Central memory CD8-positive, alpha-beta T cell (primary cell): ENCODE results near the gene HADHB.
"Not testable (repeated sequence)": the region's sequence is repeated elsewhere in the genome, so short reads cannot be mapped to it uniquely, and the experiment has no call there.

Experiments
- ATAC-seq: fragments of 150-1000 bp; cut with Tn5 transposase; replicated peaks from 2 replicates; pipeline ENCODE4 v1.10.0; 2022; ENCODE audit warnings: mild to moderate bottlenecking, moderate FRiP score, moderate number of reproducible peaks; ENCODE audit not compliant: poor library complexity, severe bottlenecking; ENCODE audit errors: extremely low read depth
- DNase-seq, 2 donors: peaks; one replicate each; pipeline ENCODE4 v3.0.0; 2021; ENCODE audit warnings: low spot score in 2 of 2
- H3K27ac Mint-ChIP-seq: one replicate; pipeline ENCODE4 v1.8.0; 2022; ENCODE audit warnings: low read depth, mild to moderate bottlenecking, moderate library complexity, mixed read lengths
- H3K27me3 Mint-ChIP-seq: one replicate; pipeline ENCODE4 v1.8.0; 2022; ENCODE audit warnings: mixed read lengths
- H3K36me3 Mint-ChIP-seq: one replicate; pipeline ENCODE4 v1.8.0; 2022; ENCODE audit warnings: mild to moderate bottlenecking, moderate library complexity, mixed read lengths; ENCODE audit not compliant: insufficient read depth
- H3K4me1 Mint-ChIP-seq: one replicate; pipeline ENCODE4 v1.8.0; 2022; ENCODE audit warnings: mixed read lengths
- H3K4me3 Mint-ChIP-seq: one replicate; pipeline ENCODE4 v1.8.0; 2022; ENCODE audit warnings: mild to moderate bottlenecking, moderate library complexity, mixed read lengths
- H3K9me3 Mint-ChIP-seq: one replicate; pipeline ENCODE4 v1.8.0; 2022; ENCODE audit warnings: mixed read lengths

The HADHB gene

GRCh38 chr2:26309921-26310320 lies 65.2 kb downstream of the HADHB start:
- ATAC-seq (no peak), DNase-seq (no peak)
- Mint-ChIP-seq H3K4me1 (no peaks in the 10 kb centered on the region), H3K27ac (no peak overlapping the region), H3K9me3 (no peaks in the 10 kb centered on the region), H3K4me3 (no peak overlapping the region), H3K27me3 (no peaks in the 10 kb centered on the region), H3K36me3 (no peaks in the 10 kb centered on the region)

- Mint-ChIP-seq H3K4me3 (no peak overlapping the region), H3K36me3 (no peaks in the 10 kb centered on the region), H3K27ac (no peak overlapping the region), H3K27me3 (peaks cover 7% of the 10 kb centered on the region), H3K9me3 (no peaks in the 10 kb centered on the region), H3K4me1 (no peaks in the 10 kb centered on the region)
- ATAC-seq (no peak), DNase-seq (no peak)
These were observed 67.7 kb downstream of the HADHB start for GRCh38 chr2:26312471-26312870.

- no peaks in the 10 kb centered on the region for H3K9me3 Mint-ChIP-seq
These were observed 68.7 kb downstream of the HADHB start for GRCh38 chr2:26313446-26313845.

GRCh38 chr2:26314243-26314642 lies 69.5 kb downstream of the HADHB start:
- Mint-ChIP-seq H3K27me3 (peaks cover 7% of the 10 kb centered on the region), H3K27ac (no peak overlapping the region), H3K4me1 (no peaks in the 10 kb centered on the region), H3K36me3 (no peaks in the 10 kb centered on the region), H3K4me3 (no peak overlapping the region), H3K9me3 (no peaks in the 10 kb centered on the region)
- ATAC-seq (no peak), DNase-seq (no peak)

More at GRCh38 chr2:26313446-26313845, 68.7 kb downstream of the HADHB start:
- Mint-ChIP-seq H3K4me3 (no peak overlapping the region), H3K36me3 (no peaks in the 10 kb centered on the region), H3K4me1 (no peaks in the 10 kb centered on the region), H3K27me3 (peaks cover 7% of the 10 kb centered on the region), H3K27ac (no peak overlapping the region)
- ATAC-seq (no peak), DNase-seq (no peak)

GRCh38 chr2:26316041-26316440 lies 71.3 kb downstream of the HADHB start:
- DNase-seq, result no peak
- H3K4me1 Mint-ChIP-seq, result no peaks in the 10 kb centered on the region
- no peak for ATAC-seq
- no peaks in the 10 kb centered on the region for H3K36me3 Mint-ChIP-seq
- H3K27me3 Mint-ChIP-seq, result peaks cover 7% of the 10 kb centered on the region
- no peaks in the 10 kb centered on the region for H3K9me3 Mint-ChIP-seq
- no peak overlapping the region for H3K4me3 Mint-ChIP-seq
- no peak overlapping the region for H3K27ac Mint-ChIP-seq

- H3K27ac Mint-ChIP-seq, result no peak overlapping the region
- no peak for DNase-seq
- H3K4me3 Mint-ChIP-seq, result no peak overlapping the region
- no peak for ATAC-seq
- peaks cover 7% of the 10 kb centered on the region for H3K27me3 Mint-ChIP-seq
- H3K9me3 Mint-ChIP-seq, result no peaks in the 10 kb centered on the region
- H3K36me3 Mint-ChIP-seq, result no peaks in the 10 kb centered on the region
- H3K4me1 Mint-ChIP-seq, result no peaks in the 10 kb centered on the region
These were observed 72.1 kb downstream of the HADHB start for GRCh38 chr2:26316845-26317244.

GRCh38 chr2:26317377-26318105 lies 72.8 kb downstream of the HADHB start:
- Mint-ChIP-seq H3K4me1 (no peaks in the 10 kb centered on the region), H3K4me3 (no peak overlapping the region), H3K27ac (no peak overlapping the region), H3K9me3 (no peaks in the 10 kb centered on the region), H3K27me3 (peaks cover 7% of the 10 kb centered on the region), H3K36me3 (no peaks in the 10 kb centered on the region)
- DNase-seq (no peak), ATAC-seq (no peak)

GRCh38 chr2:26318950-26319349 lies 74.2 kb downstream of the HADHB start:
- H3K27me3 Mint-ChIP-seq, result peaks cover 7% of the 10 kb centered on the region
- H3K4me3 Mint-ChIP-seq, result no peak overlapping the region
- H3K4me1 Mint-ChIP-seq, result no peaks in the 10 kb centered on the region
- H3K9me3 Mint-ChIP-seq, result no peaks in the 10 kb centered on the region
- DNase-seq (no peak), ATAC-seq (no peak)
- H3K36me3 Mint-ChIP-seq, result no peaks in the 10 kb centered on the region
- H3K27ac Mint-ChIP-seq, result no peak overlapping the region

GRCh38 chr2:26324479-26324878 lies 79.7 kb downstream of the HADHB start:
- H3K36me3 Mint-ChIP-seq, ATAC-seq, H3K4me3 Mint-ChIP-seq, H3K4me1 Mint-ChIP-seq, H3K27ac Mint-ChIP-seq, H3K27me3 Mint-ChIP-seq, DNase-seq, H3K9me3 Mint-ChIP-seq: not testable (repeated sequence)

GRCh38 chr2:26324903-26325302 lies 80.2 kb downstream of the HADHB start:
- H3K27me3 Mint-ChIP-seq, result no peaks in the 10 kb centered on the region
- ATAC-seq, result no peak
- DNase-seq, result no peak

GRCh38 chr2:26325851-26326250 lies 81.1 kb downstream of the HADHB start:
- no peaks in the 10 kb centered on the region for H3K9me3 Mint-ChIP-seq
- DNase-seq, result no peak
- peaks cover 9% of the 10 kb centered on the region for H3K4me1 Mint-ChIP-seq
- no peaks in the 10 kb centered on the region for H3K27me3 Mint-ChIP-seq
- no peak for ATAC-seq
- no peaks in the 10 kb centered on the region for H3K36me3 Mint-ChIP-seq
- H3K27ac Mint-ChIP-seq, result no peak overlapping the region
- no peak overlapping the region for H3K4me3 Mint-ChIP-seq

More at GRCh38 chr2:26324903-26325302, 80.2 kb downstream of the HADHB start:
- H3K36me3 Mint-ChIP-seq, result no peaks in the 10 kb centered on the region
- H3K4me3 Mint-ChIP-seq, result no peak overlapping the region
- no peak overlapping the region for H3K27ac Mint-ChIP-seq
- no peaks in the 10 kb centered on the region for H3K9me3 Mint-ChIP-seq
- peaks cover 3% of the 10 kb centered on the region for H3K4me1 Mint-ChIP-seq

- peaks cover 9% of the 10 kb centered on the region for H3K4me1 Mint-ChIP-seq
- no peak overlapping the region for H3K27ac Mint-ChIP-seq
- DNase-seq (no peak), ATAC-seq (no peak)
- no peaks in the 10 kb centered on the region for H3K9me3 Mint-ChIP-seq
- H3K4me3 Mint-ChIP-seq, result no peak overlapping the region
- no peaks in the 10 kb centered on the region for H3K36me3 Mint-ChIP-seq
- H3K27me3 Mint-ChIP-seq, result no peaks in the 10 kb centered on the region
These were observed 81.8 kb downstream of the HADHB start for GRCh38 chr2:26326514-26326913.

- Mint-ChIP-seq H3K9me3 (no peaks in the 10 kb centered on the region), H3K4me3 (no peak overlapping the region), H3K36me3 (no peaks in the 10 kb centered on the region), H3K27ac (no peak overlapping the region), H3K4me1 (peaks cover 9% of the 10 kb centered on the region), H3K27me3 (no peaks in the 10 kb centered on the region)
- DNase-seq, result no peak
- ATAC-seq, result no peak
These were observed 82.8 kb downstream of the HADHB start for GRCh38 chr2:26327291-26328272.
